ENCODE results near the gene CD22. TPM values are rescaled to one million over a fixed set of nuclear protein-coding genes. Genes with fewer than 3 reads are reported as not detected.
"Not testable (repeated sequence)": the region's sequence is repeated elsewhere in the genome, so short reads cannot be mapped to it uniquely, and the experiment has no call there.

CD22 gene
- polyA plus RNA-seq, 4 donors: 0.81 to 5.0 (median 2.2) TPM

DNA sequence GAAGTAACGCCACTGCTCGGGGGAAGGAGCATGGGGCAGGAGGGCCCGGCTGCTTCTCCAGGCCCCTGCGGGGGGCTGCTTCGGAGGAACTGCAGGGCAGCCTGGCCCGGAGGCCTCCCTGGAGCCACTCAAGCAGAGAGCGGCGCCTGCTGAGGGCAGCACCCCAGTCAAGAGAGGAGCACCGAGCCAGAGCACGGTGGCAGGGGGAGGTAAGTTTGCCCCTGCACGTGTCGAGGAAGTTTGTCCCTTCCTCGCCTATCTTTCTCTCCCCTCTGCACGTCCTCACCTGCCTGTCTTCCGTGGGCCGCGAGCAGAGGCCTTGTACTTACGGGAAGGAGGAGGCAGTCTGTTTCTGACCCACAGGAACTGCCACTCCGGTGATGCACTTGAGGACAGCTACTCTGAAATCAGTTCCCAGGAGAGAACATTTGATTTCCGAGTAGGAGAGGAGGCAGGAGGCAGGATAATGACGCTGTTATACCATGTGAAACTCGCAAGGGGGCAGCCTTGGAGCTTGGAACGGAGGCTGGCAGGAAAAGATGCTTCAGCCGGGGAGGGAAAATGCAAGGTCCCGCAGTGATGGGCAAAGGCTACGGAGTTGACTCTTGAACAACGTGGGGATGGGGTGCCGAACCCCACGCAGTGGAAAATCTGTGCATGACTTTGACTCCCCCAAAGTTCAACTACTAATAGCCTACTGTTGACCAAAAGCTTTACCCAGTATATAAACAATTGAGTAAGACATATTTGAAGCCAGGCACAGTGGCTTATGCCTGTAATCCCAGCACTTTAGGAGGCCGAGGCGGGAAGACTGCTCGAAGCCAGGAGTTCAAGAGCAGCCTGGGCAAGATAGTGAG lies 23.7 kb downstream of the CD22 start:
- DNase-seq (peak; percentile 75 to 88), FAIRE-seq (no peak)
- peaks cover 0 to 4% (median 0%) of the 10 kb centered on the region in 3 donors for H3K27me3 ChIP-seq (ENCODE audit: control insufficient read depth in 3 of 3, insufficient read depth in 3 of 3, low read length in 3 of 3)
- no peak overlapping the region for H3K27ac ChIP-seq (ENCODE audit: low read depth in 1 of 3, low read length in 2 of 3)
- no peaks in the 10 kb centered on the region for H3K4me1 ChIP-seq (ENCODE audit: control insufficient read depth in 3 of 3, insufficient read depth in 2 of 3, low read depth in 1 of 3, low read length in 2 of 3)
- 33 to 37% (median 35%) methylated on average over 31 to 32 of the region's 32 CpGs for WGBS, 3 donors
- H3K36me3 ChIP-seq (ENCODE audit: control insufficient read depth in 3 of 3, insufficient read depth in 2 of 3, low read depth in 1 of 3, low read length in 3 of 3): no peaks in the 10 kb centered on the region
- H3K4me3 ChIP-seq (ENCODE audit: low read depth in 1 of 3, low read length in 3 of 3): no peak overlapping the region
- H3K9me3 ChIP-seq (ENCODE audit: control insufficient read depth in 2 of 2, insufficient read depth in 1 of 2, low read depth in 1 of 2, low read length in 1 of 2): no peaks in the 10 kb centered on the region

DNA sequence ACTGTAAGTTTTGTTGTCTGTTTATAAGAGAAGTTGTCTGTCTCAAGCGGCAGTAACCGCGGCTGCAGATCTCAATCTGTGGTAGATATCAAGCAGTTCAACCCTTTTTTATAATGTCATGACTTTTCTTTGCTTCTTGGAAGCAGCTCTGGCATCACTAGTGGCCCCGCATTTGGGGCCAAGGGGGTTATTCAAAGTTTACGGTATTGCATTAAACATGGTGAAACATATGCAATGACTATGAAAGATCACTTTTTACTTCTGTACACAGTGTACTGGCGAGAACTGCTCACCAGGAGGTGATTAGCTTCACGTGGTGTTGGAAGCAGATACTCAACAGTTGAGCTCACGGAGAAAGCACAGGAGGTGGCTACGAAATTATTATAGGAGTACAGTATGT lies 24.6 kb downstream of the CD22 start:
- Histone ChIP-seq H3K9me3 (ENCODE audit: control insufficient read depth in 2 of 2, insufficient read depth in 1 of 2, low read depth in 1 of 2, low read length in 1 of 2) (no peaks in the 10 kb centered on the region), H3K27me3 (ENCODE audit: control insufficient read depth in 3 of 3, insufficient read depth in 3 of 3, low read length in 3 of 3) (no peaks in the 10 kb centered on the region), H3K4me3 (ENCODE audit: low read depth in 1 of 3, low read length in 3 of 3) (no peak overlapping the region), H3K36me3 (ENCODE audit: control insufficient read depth in 3 of 3, insufficient read depth in 2 of 3, low read depth in 1 of 3, low read length in 3 of 3) (no peaks in the 10 kb centered on the region), H3K27ac (ENCODE audit: low read depth in 1 of 3, low read length in 2 of 3) (no peak overlapping the region), H3K4me1 (ENCODE audit: control insufficient read depth in 3 of 3, insufficient read depth in 2 of 3, low read depth in 1 of 3, low read length in 2 of 3) (no peaks in the 10 kb centered on the region)
- DNase-seq (no peak), FAIRE-seq (no peak)
- 69 to 73% (median 73%) methylated on average over 9 of the region's 9 CpGs for WGBS, 3 donors

DNA sequence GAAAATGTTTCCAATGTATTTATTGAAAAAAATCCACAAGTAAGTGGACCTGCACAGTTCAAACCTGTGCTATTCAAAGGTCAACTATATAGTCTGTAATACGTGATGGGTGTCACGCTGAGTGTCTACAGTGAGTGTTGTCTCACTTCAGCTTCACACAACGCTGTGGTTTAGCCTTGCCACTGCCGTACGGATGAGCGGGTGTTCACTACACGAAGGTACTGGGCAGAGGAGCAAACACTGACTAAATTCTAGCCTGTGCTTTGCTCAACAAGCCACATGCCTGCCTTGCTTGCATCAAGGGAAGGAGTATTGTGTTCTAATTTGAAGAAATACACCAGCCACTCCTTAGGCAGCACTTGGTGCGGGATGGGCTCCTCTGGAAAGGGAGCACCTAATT lies 25.9 kb downstream of the CD22 start:
- DNase-seq: no peak

DNA sequence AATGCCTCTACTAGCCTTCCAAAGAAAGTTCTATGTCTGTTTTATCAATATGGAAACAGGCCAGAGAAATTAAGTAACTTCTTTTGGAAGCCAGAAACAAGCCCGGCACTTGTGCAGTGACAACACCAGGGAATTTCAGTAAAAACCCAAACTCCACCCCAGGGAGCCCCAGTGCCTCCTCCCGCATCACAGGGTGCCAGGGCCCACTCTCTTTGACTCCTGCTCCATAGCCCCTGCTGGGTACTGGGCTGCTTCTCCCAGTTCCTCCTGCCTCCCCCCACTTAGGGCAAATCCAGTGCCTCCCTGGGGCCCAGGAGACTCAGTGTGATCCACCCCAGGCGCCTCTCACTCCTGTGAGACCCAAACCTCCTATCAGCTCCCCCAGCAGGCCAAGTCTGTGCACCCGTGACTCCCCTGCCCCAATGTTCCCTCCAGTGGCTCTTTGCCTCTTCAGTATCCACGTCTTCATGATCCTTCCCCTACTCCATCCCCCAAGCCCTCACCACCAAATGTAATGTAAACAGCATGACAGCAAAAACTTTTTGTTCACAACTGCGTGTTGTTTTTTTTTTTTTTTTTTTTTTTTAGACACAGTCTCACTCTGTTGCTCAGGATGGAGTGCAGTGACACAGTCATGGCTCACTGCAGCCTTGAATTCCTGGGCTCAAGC lies 26.9 kb downstream of the CD22 start:
- H3K4me3 ChIP-seq (ENCODE audit: low read depth in 1 of 3, low read length in 3 of 3): no peak overlapping the region
- no peak for DNase-seq
- WGBS, 3 donors: 57 to 67% (median 63%) methylated on average over 6 of the region's 6 CpGs
- H3K27me3 ChIP-seq (ENCODE audit: control insufficient read depth in 3 of 3, insufficient read depth in 3 of 3, low read length in 3 of 3): no peaks in the 10 kb centered on the region
- no peaks in the 10 kb centered on the region for H3K9me3 ChIP-seq (ENCODE audit: control insufficient read depth in 2 of 2, insufficient read depth in 1 of 2, low read depth in 1 of 2, low read length in 1 of 2)
- no peak for FAIRE-seq
- H3K27ac ChIP-seq (ENCODE audit: low read depth in 1 of 3, low read length in 2 of 3): peak overlapping the region in 1 of 3 donors; percentile 72
- H3K4me1 ChIP-seq (ENCODE audit: control insufficient read depth in 3 of 3, insufficient read depth in 2 of 3, low read depth in 1 of 3, low read length in 2 of 3): no peaks in the 10 kb centered on the region
- H3K36me3 ChIP-seq (ENCODE audit: control insufficient read depth in 3 of 3, insufficient read depth in 2 of 3, low read depth in 1 of 3, low read length in 3 of 3): no peaks in the 10 kb centered on the region

More for the DNA sequence above, 25.9 kb downstream of the CD22 start:
- 76 to 83% (median 79%) methylated on average over 8 of the region's 8 CpGs for WGBS, 3 donors
- Histone ChIP-seq H3K4me3 (ENCODE audit: low read depth in 1 of 3, low read length in 3 of 3) (no peak overlapping the region), H3K4me1 (ENCODE audit: control insufficient read depth in 3 of 3, insufficient read depth in 2 of 3, low read depth in 1 of 3, low read length in 2 of 3) (no peaks in the 10 kb centered on the region), H3K27ac (ENCODE audit: low read depth in 1 of 3, low read length in 2 of 3) (no peak overlapping the region), H3K27me3 (ENCODE audit: control insufficient read depth in 3 of 3, insufficient read depth in 3 of 3, low read length in 3 of 3) (no peaks in the 10 kb centered on the region), H3K36me3 (ENCODE audit: control insufficient read depth in 3 of 3, insufficient read depth in 2 of 3, low read depth in 1 of 3, low read length in 3 of 3) (no peaks in the 10 kb centered on the region), H3K9me3 (ENCODE audit: control insufficient read depth in 2 of 2, insufficient read depth in 1 of 2, low read depth in 1 of 2, low read length in 1 of 2) (no peaks in the 10 kb centered on the region)
- no peak for FAIRE-seq

DNA sequence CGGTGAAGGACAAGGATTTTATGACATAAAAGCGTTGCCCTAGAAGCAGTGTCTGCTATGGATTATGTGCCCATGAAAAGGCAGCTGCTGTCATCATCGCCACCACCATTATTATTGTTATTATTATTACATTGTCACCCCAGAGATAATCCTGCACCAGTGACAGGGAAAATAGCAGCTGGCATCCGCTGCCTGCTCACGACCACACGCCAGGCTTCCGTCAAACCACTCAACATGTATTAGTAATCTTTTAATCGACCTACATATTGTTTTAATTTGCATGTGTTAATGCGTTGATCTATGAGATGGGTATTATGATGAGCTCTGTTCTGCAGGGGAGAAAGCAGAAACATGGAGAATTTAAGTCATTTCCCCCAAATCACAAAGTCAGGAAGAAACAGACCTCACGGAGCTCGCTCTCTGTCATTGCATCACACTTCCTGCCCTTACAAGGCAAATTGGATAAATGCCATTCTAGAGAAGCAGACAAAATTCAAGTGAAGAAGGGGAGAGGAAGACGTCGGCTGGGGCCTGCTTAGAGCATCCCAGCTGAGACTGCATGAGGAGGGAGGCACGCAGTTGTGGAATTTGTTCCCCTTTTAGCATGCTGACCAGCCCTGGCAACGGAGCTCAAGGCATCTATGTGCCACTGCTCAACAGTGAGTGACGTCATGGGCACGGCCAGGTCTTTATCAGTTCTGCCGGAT lies 29.0 kb downstream of the CD22 start, which contains the start of gene FFAR3:
FFAR3 (plus strand) TSS at position 594 of the 707 bp plus-strand sequence. CDS start 431 bp downstream, outside the sequence.
- 53 to 65% (median 62%) methylated on average over 18 of the region's 18 CpGs for WGBS, 3 donors
- Histone ChIP-seq H3K27me3 (ENCODE audit: control insufficient read depth in 3 of 3, insufficient read depth in 3 of 3, low read length in 3 of 3) (no peaks in the 10 kb centered on the region), H3K4me3 (ENCODE audit: low read depth in 1 of 3, low read length in 3 of 3) (no peak within 1 kb of the TSS), H3K9me3 (ENCODE audit: control insufficient read depth in 2 of 2, insufficient read depth in 1 of 2, low read depth in 1 of 2, low read length in 1 of 2) (no peaks in the 10 kb centered on the region), H3K36me3 (ENCODE audit: control insufficient read depth in 3 of 3, insufficient read depth in 2 of 3, low read depth in 1 of 3, low read length in 3 of 3) (no peaks in the 10 kb centered on the region), H3K27ac (ENCODE audit: low read depth in 1 of 3, low read length in 2 of 3) (no peak within 1 kb of the TSS), H3K4me1 (ENCODE audit: control insufficient read depth in 3 of 3, insufficient read depth in 2 of 3, low read depth in 1 of 3, low read length in 2 of 3) (no peaks in the 10 kb centered on the region)
- FAIRE-seq: no peak
- no peak for DNase-seq

DNA sequence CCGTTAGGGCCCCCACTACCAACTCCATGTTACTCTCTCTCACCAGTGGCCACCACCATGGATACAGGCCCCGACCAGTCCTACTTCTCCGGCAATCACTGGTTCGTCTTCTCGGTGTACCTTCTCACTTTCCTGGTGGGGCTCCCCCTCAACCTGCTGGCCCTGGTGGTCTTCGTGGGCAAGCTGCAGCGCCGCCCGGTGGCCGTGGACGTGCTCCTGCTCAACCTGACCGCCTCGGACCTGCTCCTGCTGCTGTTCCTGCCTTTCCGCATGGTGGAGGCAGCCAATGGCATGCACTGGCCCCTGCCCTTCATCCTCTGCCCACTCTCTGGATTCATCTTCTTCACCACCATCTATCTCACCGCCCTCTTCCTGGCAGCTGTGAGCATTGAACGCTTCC lies 29.8 kb downstream of the CD22 start:
- 74 to 82% (median 77%) methylated on average over 9 to 11 of the region's 16 CpGs for WGBS, 3 donors
- H3K27me3 ChIP-seq (ENCODE audit: control insufficient read depth in 3 of 3, insufficient read depth in 3 of 3, low read length in 3 of 3); H3K9me3 ChIP-seq (ENCODE audit: control insufficient read depth in 2 of 2, insufficient read depth in 1 of 2, low read depth in 1 of 2, low read length in 1 of 2); H3K27ac ChIP-seq (ENCODE audit: low read depth in 1 of 3, low read length in 2 of 3); H3K4me3 ChIP-seq (ENCODE audit: low read depth in 1 of 3, low read length in 3 of 3); H3K36me3 ChIP-seq (ENCODE audit: control insufficient read depth in 3 of 3, insufficient read depth in 2 of 3, low read depth in 1 of 3, low read length in 3 of 3); H3K4me1 ChIP-seq (ENCODE audit: control insufficient read depth in 3 of 3, insufficient read depth in 2 of 3, low read depth in 1 of 3, low read length in 2 of 3); FAIRE-seq; DNase-seq: not testable (repeated sequence)

DNA sequence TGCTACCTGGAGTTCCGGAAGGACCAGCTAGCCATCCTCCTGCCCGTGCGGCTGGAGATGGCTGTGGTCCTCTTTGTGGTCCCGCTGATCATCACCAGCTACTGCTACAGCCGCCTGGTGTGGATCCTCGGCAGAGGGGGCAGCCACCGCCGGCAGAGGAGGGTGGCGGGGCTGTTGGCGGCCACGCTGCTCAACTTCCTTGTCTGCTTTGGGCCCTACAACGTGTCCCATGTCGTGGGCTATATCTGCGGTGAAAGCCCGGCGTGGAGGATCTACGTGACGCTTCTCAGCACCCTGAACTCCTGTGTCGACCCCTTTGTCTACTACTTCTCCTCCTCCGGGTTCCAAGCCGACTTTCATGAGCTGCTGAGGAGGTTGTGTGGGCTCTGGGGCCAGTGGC lies 30.4 kb downstream of the CD22 start:
- not testable (repeated sequence) for DNase-seq
- 81 to 92% (median 91%) methylated on average over 12 to 21 of the region's 21 CpGs for WGBS, 3 donors

DNA sequence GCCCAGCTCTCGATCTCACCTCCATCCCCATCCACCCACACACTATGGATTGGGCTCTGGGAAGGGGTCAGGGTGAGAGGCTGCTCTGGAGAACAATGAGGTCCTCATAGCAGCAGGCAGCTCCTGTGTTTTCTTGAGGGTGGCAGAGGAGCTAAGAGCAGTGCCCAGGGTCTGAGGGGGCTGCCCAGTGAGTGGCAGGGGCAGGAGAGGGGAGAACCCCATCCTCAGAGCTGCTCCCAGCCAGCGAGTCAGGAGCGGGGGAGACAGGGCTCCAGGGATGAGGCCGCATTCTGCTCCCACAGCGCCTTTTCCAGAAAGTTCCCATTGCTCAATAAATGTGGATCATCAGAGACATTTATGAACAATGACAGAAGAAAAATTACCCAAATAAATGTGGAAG lies 31.1 kb downstream of the CD22 start:
- H3K4me3 ChIP-seq (ENCODE audit: low read depth in 1 of 3, low read length in 3 of 3); H3K4me1 ChIP-seq (ENCODE audit: control insufficient read depth in 3 of 3, insufficient read depth in 2 of 3, low read depth in 1 of 3, low read length in 2 of 3); H3K27ac ChIP-seq (ENCODE audit: low read depth in 1 of 3, low read length in 2 of 3); H3K36me3 ChIP-seq (ENCODE audit: control insufficient read depth in 3 of 3, insufficient read depth in 2 of 3, low read depth in 1 of 3, low read length in 3 of 3); H3K9me3 ChIP-seq (ENCODE audit: control insufficient read depth in 2 of 2, insufficient read depth in 1 of 2, low read depth in 1 of 2, low read length in 1 of 2); H3K27me3 ChIP-seq (ENCODE audit: control insufficient read depth in 3 of 3, insufficient read depth in 3 of 3, low read length in 3 of 3); DNase-seq; FAIRE-seq: not testable (repeated sequence)
- WGBS, 3 donors: 91 to 100% methylated on average over 2 to 4 of the region's 5 CpGs; no CpG with 5 or more reads in 1 of the 3 donors

More for the DNA sequence above, 30.4 kb downstream of the CD22 start:
- not testable (repeated sequence) for H3K4me1 ChIP-seq (ENCODE audit: control insufficient read depth in 3 of 3, insufficient read depth in 2 of 3, low read depth in 1 of 3, low read length in 2 of 3); H3K27ac ChIP-seq (ENCODE audit: low read depth in 1 of 3, low read length in 2 of 3); H3K27me3 ChIP-seq (ENCODE audit: control insufficient read depth in 3 of 3, insufficient read depth in 3 of 3, low read length in 3 of 3); FAIRE-seq; H3K9me3 ChIP-seq (ENCODE audit: control insufficient read depth in 2 of 2, insufficient read depth in 1 of 2, low read depth in 1 of 2, low read length in 1 of 2); H3K4me3 ChIP-seq (ENCODE audit: low read depth in 1 of 3, low read length in 3 of 3); H3K36me3 ChIP-seq (ENCODE audit: control insufficient read depth in 3 of 3, insufficient read depth in 2 of 3, low read depth in 1 of 3, low read length in 3 of 3)

Measured in small intestine (tissue), 7 donors.